ENCODE data around the gene CTH. TPM values are rescaled to one million over a fixed set of nuclear protein-coding genes. Genes with fewer than 3 reads are reported as not detected.

Gene CTH
- 1.3 to 1.9 TPM (median 1.7 TPM) in 5 replicates for total RNA-seq (2022; extraction: Qiagen RNA extraction; ENCODE audit: low read depth)

DNA sequence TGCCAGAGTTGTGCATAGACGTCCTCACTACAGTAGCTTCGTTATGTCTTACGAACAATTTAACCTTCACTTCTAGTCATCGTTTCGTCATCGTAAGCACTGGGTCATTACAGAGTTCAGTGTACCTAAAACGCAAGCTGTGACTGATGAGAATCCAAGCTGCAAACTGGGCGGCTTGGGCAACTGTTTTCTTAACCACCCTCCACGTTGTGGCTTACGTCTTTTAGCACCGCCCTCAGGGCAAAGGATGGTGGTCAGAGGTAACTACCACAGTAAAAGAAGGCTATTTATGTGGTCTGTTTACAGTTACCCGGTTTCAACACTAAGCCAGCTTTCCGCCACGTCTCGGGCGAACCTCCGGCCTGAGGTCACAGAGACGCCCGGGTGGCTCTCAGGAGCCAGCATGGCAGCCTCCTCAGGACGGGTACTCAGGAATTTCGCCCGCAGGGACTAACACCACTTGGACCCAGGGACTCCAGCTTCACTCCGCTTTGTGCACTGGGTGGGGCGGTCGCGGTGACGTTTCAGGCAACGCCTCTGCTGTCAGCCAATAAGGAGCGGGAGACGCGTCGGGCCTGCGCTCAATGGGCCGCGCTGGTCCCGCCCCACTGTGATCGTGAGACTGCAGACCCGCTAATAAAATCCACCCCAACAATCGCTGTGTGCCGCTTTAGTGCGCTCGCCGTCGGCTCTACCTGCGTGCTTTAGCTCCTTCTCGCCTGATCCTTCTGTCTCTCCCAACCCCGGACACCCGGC, at the start of gene CTH:
Gene CTH (plus strand): TSS at position 665 of the 756 bp plus-strand sequence. CDS start 148 bp downstream, outside the sequence.

Other genes with a start within 250 kb of the CTH start
- 8.4 to 11.9 TPM (median 9.4 TPM) in 5 replicates for gene LRRC40, start 205.7 kb upstream of the CTH start, total RNA-seq (2022; extraction: Qiagen RNA extraction; ENCODE audit: low read depth)
- 70.7 to 101 TPM (median 85.7 TPM) in 5 replicates for gene SRSF11, start 189.9 kb upstream of the CTH start, total RNA-seq (2022; extraction: Qiagen RNA extraction; ENCODE audit: low read depth)
- 7.5 to 10.3 TPM (median 7.7 TPM) in 5 replicates for gene ANKRD13C, start 56.5 kb upstream of the CTH start, total RNA-seq (2022; extraction: Qiagen RNA extraction; ENCODE audit: low read depth)